Kidney tubule cell (primary cell): ENCODE results near the gene DNM3.

Experiments used
- DNase-seq: peaks from one replicate; pipeline ENCODE4 v3.0.0-alpha.2; 2018; ENCODE audit warnings: low spot score

DNM3 gene

DNA sequence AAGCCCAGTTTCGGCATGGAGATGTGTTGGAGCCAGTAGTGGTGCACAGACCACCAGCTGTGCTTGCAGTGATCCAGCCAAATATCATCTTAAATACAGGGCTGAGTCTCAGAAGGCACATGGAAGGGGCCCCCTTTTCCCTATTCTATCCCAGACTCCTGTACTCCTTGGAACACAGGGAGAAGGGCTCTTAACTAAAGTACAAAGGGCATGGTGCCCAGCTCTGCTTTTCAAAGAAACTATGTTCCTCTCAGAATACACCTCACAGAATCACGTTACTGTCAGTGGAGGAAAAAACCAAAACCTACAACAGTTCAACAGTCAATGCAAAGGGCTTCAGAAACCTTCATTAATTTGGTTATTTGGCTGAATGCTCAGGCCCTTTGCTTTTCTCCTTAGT, 398.6 kb downstream of the DNM3 start:
- no peak for DNase-seq

DNA sequence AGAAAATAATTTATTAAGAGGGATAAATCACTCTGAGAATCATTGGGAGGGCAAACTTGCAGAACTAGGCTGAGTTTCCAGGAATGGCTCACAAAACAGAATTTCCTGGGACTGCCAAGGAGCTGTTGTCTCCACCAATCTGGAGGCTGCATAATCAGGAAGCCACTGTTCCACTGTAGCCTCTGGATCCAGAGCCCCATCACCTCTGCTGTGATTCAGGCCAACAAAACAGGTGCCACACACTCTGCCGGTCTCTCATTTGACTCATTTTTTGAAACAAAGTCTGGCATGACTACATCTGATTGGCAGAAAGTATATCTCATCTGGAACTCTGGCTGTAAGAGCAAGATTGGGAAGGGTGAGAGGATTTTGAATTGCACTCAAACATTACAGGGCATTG, 400.2 kb downstream of the DNM3 start:
- DNase-seq = peak; percentile 17

GRCh38 chr1:172244865-172245264, 403.6 kb downstream of the DNM3 start:
- DNase-seq = no peak

DNA sequence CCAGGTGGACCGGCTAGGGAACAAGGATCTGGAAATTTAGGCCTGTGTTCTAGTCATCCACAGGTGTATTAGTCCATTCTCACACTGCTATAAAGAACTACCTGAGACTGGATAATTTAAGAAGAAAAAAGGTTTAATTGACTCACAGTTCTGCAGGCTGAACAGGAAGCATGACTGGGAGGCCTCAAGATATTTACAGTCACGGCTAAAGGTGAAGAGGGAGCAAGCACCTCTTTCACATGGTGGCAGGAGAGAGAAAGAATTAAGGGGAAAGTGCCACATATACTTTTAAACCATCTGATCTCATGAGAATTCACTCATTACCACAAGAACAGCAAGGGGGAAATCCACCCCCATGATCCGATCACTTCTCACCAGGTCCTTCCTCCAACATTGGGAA, 404.5 kb downstream of the DNM3 start:
- peak; percentile 33 for DNase-seq

DNA sequence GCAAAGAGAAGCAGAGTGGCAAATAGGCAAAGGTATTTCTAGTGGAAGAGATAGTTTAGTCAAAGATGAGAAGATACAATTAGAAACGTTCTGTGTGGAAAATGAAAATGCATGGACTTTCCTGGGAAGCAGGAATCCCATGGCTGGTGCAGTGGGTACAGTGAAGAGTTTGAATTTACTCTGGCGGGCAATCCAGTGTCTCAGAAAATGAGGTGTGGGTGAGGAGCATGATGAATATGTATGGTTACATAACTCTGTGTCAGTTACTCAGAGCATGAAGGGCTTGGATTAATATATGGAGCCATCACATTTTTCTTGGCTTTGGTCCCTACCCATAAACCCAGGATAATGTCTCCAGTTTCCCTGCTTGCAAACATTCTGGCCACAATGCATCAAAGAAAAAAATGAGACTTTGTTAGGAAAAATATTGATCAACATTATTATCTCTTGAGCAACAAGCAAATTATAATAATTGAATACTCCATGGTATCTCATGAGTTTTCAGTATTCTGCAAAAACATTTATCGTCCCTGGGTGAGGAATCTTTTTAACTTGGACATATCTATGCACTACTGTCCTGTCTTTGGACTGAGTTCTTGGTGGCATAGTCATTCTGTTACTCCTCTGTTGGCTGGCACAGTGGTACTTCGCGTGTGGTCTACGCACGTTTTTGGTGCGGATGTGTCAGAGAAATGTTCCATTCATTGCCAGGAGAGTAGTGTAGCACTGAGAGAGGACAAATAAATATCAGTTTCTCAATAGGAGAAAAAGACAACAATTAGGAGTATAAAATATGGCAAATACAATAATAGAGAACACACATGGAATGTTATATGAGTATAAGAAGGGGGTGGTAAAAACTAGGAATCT, 405.5 kb downstream of the DNM3 start:
- DNase-seq = no peak

- DNase-seq = no peak
Measured at GRCh38 chr1:172251486-172251885, 410.2 kb downstream of the DNM3 start.

GRCh38 chr1:172252321-172252720, 411.0 kb downstream of the DNM3 start:
- DNase-seq = no peak

DNA sequence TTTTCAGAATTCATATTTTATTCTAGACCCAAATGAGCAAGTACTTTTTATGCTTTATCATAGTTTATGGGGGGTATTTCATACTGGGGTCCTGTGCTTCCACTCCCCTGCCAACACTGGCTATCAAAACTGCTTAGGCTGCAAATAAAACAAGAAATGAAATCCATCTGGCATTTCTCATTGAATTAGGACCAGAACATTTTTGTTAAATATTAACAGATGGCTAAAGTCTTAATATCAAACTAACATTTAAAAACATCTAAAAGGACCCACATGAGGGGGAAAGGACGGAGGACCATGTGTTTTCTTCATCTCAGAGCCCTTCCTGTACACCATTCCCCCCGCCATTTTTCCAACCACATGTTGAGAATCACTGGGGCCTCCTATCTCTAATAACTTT, 411.7 kb downstream of the DNM3 start:
- no peak for DNase-seq

DNA sequence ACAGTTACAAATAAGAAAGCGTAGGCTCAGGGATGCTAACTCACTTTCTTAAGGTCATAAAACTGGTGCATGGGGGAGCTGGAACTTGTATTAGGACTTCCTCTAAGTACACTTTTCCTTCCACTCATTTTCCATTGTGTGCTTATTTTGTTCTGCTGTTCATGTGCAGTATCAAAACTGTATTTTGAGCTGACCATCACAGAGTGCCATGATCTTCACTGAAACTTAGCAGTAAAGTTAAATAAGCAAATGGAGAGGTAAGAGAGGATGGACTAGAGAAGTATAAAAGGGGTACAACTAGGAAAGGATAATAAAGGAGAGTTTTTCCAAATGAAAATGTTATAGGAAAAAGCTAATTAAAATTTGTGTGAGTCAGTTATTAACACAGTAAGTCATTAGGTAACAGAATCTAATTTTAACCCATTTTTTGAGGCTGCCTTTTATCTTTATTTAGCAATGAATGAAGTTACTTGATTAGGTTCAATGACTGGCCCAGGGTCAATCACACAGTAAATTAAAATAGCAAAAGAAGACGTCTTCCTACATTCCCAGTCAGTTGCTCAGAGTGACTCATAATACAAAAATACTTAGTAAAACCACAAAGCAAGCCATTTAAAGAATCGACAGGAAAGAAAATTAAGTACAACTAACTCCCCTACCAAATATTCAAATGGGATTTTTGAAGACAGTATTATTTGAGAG, 413.4 kb downstream of the DNM3 start:
- DNase-seq = peak; percentile 95

DNA sequence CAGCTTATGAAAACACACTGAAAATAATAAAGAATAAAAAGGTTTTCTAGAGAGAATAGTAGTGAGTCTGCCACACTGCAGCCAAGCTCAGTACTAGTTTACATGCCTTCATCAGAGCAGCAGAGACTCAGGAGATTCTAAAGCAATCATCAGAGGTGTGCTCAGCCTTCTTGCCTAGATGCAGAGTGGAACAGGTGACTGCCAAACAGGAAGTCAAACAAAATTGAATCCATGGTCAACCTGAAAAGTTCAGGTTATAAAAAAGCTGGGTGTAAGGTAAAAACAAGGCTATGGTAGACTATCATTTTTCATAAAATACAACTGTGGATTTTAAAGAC, 413.9 kb downstream of the DNM3 start:
- peak; percentile 90 for DNase-seq

DNA sequence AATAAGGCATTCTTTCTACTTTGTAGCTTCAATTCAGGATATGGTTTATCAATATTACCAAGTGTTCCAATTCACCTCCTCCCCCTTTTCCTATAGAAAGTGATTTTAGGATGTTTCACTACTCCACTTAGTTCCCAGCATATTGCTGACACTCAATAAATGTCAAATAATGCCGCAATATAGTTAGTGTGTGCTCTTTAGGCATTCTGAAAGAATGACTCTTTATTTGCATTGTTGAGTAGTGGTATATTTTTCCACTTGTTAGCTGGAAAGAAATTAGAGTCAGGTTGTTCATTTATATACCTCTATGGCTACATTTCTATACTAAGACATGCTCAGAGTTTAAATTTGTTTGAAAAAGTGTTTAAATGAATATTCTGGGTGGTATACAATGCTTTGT, 424.6 kb downstream of the DNM3 start:
- DNase-seq = no peak

DNA sequence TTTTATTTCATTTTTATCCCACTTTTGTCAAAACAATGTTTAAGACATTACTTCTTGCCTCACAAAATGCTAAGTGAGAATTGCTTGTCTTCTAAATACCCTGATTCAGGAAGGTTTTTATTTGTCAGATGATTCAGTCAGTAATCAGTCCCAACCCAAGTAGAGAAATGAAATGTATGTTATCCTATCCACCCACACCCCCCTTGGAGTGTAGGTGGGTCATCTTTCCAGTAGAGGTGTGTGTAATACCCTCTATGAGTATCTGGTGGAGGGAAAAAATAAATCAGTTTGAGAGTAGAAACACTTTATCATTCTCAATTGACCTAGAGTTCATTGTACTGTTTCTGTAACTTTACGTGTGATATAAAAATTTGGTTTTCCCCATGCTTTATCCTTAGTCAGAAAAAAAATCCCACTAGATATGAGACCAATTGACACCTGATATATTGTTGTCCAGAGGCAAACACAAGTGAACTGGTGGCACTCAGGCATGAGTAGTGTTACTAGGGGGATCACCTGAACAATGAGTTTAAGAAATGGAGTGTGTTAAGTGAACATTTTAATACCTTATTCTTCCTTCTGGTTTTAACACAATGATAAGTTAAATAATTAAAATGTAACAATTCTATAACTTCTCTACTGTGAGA, 425.4 kb downstream of the DNM3 start:
- DNase-seq = peak; percentile 25

- no peak for DNase-seq
Measured at GRCh38 chr1:172268237-172268636, 426.9 kb downstream of the DNM3 start.

GRCh38 chr1:172269084-172269483, 427.8 kb downstream of the DNM3 start:
- no peak for DNase-seq

DNA sequence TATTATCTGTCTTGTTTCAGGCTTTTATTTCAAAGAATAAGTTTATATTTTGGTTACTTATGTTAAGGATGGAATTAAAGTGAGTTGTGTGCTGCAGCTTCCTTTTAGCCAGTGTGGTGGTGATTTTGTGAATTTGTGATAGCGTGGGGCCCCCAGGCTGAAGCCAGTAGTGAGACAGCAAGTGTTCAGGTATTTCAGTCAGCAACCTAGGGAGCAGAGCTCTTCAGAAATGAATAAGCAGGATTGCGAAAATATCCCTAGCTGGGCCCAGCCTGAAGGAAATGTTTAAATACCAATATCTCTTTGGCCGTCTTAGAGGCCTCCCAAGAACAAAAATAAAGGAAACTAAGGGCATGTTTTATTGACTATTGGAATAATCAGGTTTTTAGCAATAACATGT, 428.3 kb downstream of the DNM3 start:
- no peak for DNase-seq

DNA sequence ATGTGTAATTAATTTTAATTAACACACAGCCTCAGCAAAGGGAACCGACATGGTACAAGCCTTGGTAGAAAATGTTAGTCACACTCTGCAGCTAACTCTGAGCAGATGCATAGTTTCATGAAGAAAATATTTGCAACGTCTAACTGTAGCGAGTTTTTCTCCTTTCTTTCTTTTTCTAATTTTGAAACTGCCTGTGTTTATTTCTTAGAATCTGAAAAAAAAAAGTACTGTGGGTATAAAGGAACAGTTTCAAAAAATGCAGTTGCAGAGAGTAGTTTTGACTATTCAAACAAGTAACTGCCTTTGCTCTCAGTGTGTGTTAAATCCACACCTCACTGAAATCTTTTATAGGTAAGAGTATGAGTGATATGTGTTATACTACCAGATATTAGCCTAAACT, 429.3 kb downstream of the DNM3 start:
- DNase-seq = no peak

- no peak for DNase-seq
Measured at GRCh38 chr1:172272087-172272486, 430.8 kb downstream of the DNM3 start.

- DNase-seq = no peak
Measured at GRCh38 chr1:172273647-172274396, 432.5 kb downstream of the DNM3 start.

GRCh38 chr1:172275478-172275877, 434.2 kb downstream of the DNM3 start:
- no peak for DNase-seq

DNA sequence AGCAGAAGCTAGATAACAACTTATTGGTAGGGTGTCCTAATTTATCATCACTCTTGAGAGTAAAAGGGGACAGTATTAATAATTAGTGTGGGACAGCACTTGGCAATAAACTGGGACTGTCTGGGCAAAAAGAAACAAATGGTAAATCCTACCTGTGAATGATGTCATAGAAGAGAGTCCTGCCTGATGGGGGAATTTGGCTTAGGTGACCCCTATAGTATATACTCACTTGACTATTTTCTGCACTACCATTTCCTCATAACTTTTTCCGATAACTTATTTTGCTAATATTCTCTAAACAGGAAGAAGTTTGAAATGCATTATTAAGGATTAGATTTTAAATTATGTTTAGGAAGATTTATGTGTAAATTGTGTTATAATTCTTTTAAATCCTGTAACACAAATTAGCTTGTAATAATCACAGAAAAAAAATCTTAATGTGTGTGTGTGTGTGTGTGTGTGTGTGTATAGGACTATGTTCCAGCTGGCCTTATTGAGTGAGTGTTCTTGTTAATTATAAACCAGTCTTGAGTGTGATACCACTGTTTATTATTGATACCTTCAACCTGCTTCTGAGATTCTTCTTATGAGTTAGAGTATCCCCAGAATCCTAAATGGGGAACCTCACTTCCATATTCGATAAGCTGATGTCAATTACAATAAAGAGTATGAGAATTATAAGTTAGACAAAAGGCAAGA, 435.0 kb downstream of the DNM3 start:
- peak; percentile 35 for DNase-seq

GRCh38 chr1:172277275-172277674, 436.0 kb downstream of the DNM3 start:
- DNase-seq = no peak

- no peak for DNase-seq
Measured at GRCh38 chr1:172277989-172278388, 436.7 kb downstream of the DNM3 start.
